GM18507 (cell line): ENCODE results near the gene SGMS1.
"Not testable (repeated sequence)": the region's sequence is repeated elsewhere in the genome, so short reads cannot be mapped to it uniquely, and the experiment has no call there.

Experiments used
- DNase-seq: peaks from one replicate; pipeline ENCODE4 v3.0.0; 2011; ENCODE audit warnings: low read depth; ENCODE audit not compliant: insufficient read length; ENCODE audit errors: extremely low spot score
- FAIRE-seq: peaks from 2 replicates; lab custom pipeline; 2011; peaks lifted over from hg19 to GRCh38; lab: Jason Lieb, UNC

Gene SGMS1

GRCh38 chr10:50590935-50591334 lies 32.8 kb downstream of the SGMS1 start:
- FAIRE-seq (no peak), DNase-seq (no peak)

GRCh38 chr10:50586740-50587088 lies 37.0 kb downstream of the SGMS1 start:
- no peak for FAIRE-seq
- DNase-seq: no peak

- FAIRE-seq (no peak), DNase-seq (no peak)
Measured at GRCh38 chr10:50585921-50586739, 37.6 kb downstream of the SGMS1 start.

GRCh38 chr10:50582766-50583762 lies 40.7 kb downstream of the SGMS1 start:
- peak; percentile 62 for FAIRE-seq
- DNase-seq: no peak

- FAIRE-seq (no peak), DNase-seq (no peak)
Measured at GRCh38 chr10:50582046-50582445, 41.7 kb downstream of the SGMS1 start.

- DNase-seq (no peak), FAIRE-seq (no peak)
Measured at GRCh38 chr10:50580262-50580891, 43.4 kb downstream of the SGMS1 start.

- no peak for DNase-seq
- FAIRE-seq: no peak
Measured at GRCh38 chr10:50579491-50580261, 44.1 kb downstream of the SGMS1 start.

GRCh38 chr10:50578949-50579348 lies 44.8 kb downstream of the SGMS1 start:
- DNase-seq (no peak), FAIRE-seq (no peak)

- FAIRE-seq (peak; percentile 15), DNase-seq (no peak)
Measured at GRCh38 chr10:50577681-50578350, 45.9 kb downstream of the SGMS1 start.

GRCh38 chr10:50577010-50577409 lies 46.7 kb downstream of the SGMS1 start:
- DNase-seq: no peak
- no peak for FAIRE-seq

GRCh38 chr10:50576245-50576815 lies 47.4 kb downstream of the SGMS1 start:
- DNase-seq: no peak
- FAIRE-seq: no peak

GRCh38 chr10:50575477-50576244 lies 48.1 kb downstream of the SGMS1 start:
- DNase-seq: no peak
- no peak for FAIRE-seq

- no peak for FAIRE-seq
- no peak for DNase-seq
Measured at GRCh38 chr10:50574931-50575330, 48.8 kb downstream of the SGMS1 start.

GRCh38 chr10:50574305-50574704 lies 49.5 kb downstream of the SGMS1 start:
- FAIRE-seq (no peak), DNase-seq (no peak)

- DNase-seq (no peak), FAIRE-seq (no peak)
Measured at GRCh38 chr10:50572017-50572491, 51.7 kb downstream of the SGMS1 start.

- not testable (repeated sequence) for FAIRE-seq, DNase-seq
Measured at GRCh38 chr10:50568750-50569149, 55.0 kb downstream of the SGMS1 start.

- DNase-seq (no peak), FAIRE-seq (no peak)
Measured at GRCh38 chr10:50567384-50567783, 56.4 kb downstream of the SGMS1 start.

- FAIRE-seq (no peak), DNase-seq (no peak)
Measured at GRCh38 chr10:50566150-50566549, 57.6 kb downstream of the SGMS1 start.
